SIG-M5 (cell line): ENCODE results near the gene TBC1D14.
"Not testable (repeated sequence)": the region's sequence is repeated elsewhere in the genome, so short reads cannot be mapped to it uniquely, and the experiment has no call there.

Source experiments
- DNase-seq: peaks from one replicate; lab custom pipeline; 2025; lab: John Stamatoyannopoulos, UW

The TBC1D14 gene

DNA sequence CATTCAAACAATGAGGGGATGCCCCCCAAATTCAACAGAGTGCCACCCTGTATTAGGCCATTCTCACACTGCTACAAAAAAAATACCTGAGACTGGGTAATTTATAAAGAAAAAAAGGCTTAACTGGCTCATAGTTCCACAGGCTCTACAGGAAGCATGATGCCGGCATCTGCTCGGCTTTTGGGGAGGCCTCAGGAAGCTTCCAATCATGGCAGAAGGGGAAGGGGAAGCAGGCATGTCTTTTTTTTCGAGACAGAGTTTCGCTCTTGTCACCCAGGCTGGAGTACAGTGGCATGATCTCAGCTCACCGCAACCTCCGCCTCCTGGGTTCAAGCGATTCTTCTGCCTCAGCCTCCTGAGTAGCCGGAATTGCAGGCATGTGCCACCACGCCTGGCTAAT is 18.7 kb upstream of the TBC1D14 start:
- DNase-seq = not testable (repeated sequence)

DNA sequence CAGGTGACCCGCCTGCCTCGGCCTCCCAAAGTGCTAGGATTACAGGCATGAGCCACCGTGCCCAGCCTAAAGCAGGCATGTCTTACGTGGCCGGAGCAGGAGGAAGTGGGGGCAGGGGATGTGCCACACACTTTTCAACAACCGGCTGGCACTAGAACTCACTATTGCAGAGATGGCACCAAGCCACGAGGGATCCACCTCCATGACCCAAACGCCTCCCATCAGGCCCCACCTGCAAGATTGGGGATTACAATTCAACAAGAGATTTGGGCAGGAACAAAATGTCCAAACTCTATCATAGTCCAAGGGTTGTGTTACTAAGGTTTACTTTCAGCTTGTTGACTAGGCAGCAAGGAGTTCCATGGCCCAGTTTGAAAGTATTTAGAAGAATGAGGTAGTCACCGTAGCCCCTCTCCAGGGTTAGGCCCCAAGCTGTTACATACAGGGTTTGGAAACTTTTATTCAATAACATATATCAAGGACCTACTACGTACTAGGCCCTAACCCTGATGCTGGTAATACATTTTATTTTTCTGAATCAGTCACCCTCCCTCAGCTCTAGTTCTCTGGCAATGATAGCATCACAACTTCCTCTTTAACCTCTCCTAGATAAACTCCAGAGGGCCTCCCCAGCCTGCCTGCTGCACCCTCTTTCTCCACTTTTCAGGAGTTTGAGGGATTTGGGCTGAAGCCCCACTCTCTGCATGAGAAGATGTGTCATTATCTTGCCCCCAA is 18.0 kb upstream of the TBC1D14 start:
- DNase-seq = no peak

DNA sequence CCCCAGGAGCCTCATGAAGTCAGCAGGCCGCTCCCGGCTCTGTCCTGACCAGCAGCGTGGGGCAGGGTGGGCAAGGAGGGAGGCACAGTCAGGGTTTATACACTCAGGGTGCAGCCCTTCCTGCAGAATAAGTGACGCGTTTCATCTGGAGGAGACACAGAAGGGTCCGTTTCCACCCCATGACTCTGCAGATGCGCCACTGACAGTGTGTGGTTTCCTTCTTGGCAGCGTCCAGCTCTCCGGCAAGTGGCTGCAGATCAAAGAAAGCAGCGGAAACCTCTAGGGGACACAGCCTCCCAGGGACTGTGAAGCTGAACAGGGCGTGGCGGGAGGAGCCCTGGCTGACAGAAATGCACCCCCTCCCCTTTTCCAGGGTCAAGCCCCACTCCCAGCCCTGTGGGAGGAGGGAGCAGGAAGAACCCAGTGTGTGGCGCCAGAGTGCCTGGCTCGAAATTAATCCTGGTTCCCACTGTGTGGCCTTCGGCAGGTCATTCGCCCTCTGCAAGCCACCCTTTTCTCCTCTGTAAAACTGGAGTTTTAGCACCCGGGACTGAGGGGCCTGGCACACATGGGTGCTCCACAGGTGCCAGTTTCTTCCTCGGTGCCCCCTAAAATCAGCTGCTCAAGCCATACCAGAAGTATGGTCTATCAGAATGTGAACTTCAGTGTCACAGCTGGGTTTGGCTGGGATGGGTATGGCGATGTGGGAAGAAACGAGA is 17.3 kb upstream of the TBC1D14 start:
- no peak for DNase-seq

DNA sequence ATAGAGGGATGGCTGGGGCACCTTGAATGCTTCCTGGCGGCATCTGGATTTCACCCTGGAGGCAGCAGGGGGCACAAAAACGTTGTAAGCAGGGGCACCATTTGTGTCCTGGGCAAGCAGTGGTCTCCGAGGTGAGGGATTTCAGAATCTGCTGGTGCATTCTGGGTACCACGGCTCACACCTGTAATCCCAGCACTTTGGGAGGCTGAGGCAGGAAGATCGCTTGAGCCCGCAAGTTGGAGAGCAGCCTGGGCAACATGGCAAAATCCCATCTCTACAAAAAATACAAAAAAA is 16.8 kb upstream of the TBC1D14 start:
- DNase-seq = no peak

DNA sequence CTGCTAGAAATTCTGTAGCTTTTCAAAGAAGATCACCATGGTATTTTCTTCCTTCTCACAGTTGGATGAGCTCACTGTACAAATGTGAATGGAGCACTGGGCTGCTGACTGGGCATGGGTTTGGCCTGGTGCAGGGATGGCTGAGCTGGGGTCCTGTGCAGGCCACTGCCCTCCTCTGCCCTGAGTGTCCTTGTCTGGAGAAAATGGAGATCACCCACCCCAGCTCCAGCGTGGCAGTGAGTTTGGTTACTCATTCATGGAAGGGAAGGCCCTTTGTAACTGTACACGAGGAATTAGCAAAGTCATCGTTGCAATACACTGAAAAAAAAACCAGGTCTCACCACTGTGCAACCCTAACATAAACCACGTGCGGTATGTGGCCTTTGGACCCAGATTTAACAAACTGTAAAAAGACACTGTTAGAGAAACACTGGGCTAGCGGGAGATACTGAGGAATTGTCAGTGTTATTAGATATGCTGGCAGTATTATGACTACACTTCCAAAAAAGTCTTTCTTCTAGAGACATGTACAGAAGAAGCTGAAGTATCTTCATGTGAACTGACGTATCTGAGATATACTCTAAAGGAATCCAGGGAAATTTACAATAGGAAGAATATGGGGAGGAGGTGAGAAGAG is 16.1 kb upstream of the TBC1D14 start:
- DNase-seq = no peak

DNA sequence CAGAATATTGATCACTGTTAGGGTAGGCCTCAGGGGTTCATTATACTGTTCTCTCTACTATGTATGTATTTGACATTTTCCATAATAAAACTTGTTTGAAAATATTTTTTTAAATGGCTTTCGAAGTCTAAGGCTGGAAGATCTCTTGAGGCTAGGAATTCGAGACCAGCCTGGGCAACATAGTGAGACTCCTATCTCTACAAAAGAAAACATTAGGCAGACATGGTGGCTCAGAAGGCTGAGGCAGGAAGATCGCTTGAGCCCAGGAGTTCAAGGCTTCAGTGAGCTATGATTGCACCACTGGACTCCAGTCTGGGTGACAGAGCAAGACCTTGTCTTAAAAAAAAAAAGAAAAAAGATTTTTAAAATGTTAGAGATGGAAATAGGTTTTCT is 15.5 kb upstream of the TBC1D14 start:
- no peak for DNase-seq

DNA sequence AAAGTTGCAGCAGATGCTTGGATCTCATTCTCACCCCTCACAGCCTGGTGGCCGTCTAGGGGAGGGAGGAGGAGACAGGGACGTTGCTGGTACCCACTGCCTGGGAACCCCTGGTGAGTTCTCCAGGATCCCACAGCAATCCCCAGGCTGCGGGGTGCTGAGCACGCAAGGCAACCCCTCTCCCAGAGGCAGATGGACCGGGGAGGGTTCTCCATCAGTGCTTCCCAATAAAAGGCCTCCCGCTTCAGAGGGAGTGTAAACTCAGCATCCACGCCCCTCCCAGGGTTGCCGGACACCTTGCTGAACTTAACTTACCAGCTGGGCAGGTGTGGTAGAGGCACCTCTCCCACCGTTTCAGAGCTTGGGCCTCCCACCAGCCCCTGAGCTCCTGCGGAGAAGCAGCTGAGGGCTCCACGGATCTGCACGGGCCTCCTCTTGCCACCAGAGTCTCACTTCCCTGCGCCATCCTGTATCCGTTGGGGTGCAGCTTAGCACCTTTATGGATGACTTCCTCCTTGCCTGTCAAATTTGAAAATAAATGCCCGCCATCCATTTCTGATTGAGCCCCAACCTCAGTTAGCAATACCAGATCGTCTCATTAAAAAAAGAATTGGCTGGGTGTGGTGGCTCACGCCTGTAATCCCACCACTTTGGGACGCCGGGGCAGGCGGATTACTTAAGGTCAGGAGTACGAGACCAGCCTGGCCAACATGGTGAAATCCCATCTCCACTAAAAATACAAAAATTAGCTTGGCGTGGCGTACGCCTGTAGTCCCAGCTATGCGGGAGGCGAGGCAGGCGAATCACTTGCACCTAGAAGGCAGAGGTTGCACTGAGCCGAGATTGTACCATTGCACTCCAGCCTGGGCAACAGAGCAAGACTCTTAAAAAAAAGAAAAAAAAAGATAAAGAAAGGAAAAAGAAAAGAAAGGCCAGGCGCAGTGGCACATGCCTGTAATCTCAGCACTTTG is 14.8 kb upstream of the TBC1D14 start:
- no peak for DNase-seq

DNA sequence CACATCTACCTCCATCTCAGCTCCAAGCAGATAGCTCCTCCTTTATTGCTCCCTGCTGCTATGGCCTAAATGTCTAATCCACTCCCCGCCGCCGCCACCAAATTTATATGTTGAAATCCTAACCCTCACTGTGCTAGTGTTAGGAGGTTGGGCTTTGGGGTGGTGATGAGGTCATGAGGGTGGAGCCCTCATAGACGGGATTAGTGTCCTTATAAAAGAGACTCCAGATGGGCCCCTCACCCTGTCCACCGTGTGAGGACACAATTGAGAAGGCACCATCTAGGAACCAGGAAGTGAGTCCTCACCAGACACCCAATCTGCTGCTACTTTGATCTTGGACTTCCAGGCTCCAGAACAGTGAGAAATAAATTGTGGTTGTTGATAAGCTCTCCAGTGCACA is 13.6 kb upstream of the TBC1D14 start:
- no peak for DNase-seq

DNA sequence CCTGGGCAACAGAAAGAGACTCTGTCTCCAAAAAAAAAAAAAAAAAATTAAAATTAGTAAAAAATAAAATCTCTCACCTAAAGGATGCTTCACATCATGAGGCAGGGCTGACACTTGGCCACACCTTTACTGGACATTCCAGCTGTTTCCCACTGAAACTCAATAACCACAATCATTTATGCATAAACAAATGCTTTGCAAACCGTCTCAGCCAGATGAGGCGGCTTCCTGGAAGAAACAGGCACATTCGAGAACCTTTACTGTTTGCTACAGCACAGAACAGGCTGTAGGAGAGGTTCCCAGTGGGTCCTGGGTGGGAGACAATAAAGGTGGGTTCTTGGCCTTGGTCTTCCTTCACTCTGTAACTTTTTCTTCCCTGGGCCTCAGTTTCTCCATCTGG is 10.9 kb upstream of the TBC1D14 start:
- no peak for DNase-seq

DNA sequence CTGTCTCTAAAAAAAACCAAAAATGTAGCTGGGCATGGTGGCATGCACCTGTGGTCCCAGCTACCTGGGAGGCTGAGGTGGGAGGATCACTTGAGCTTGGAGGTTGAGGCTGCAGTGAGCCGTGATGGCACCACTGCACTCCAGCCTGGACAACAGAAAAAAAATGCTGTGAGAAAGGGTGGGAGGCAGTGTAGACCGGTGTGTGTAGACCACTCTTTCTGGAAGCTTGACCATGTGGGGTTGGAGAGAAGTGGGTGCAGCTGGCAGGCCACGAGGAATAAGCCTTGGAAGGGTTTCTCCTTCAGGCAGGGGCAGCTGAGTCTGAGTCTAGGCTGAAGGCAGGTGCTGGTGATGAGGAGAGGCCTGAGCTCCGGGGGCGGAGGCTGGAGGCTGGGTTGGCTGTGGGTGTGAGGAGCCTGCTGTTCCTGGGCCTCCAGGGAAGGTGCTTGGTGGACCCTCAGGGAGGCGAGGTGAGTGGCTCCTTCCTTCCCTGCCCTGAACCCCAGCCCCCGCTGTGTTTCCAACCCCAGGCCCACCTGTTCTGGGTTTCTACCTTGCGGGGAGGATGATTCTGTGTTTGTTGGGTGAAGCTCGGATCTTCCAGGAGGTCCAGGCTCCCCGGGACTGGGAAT is 9.3 kb upstream of the TBC1D14 start:
- DNase-seq = no peak

DNA sequence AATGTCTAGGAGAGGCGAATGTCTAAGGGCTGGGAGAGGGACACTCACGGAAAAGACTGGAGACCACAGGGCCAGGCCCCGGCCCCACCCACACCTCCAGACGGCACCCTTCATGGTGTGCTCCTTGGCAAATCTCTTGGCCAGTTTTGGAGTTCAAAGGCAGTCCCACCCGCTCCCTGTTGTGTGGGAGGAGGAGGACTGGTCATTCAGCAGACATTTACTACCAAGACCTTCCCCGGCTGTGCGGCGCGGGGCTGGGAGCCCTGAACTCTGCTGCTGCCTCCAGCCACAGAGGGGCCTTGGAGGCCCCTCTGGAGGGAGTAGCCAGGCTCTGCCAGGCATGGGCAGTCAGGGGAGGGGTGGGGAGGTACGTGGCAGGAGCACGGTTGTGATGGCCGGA is 8.7 kb upstream of the TBC1D14 start:
- DNase-seq = no peak

DNA sequence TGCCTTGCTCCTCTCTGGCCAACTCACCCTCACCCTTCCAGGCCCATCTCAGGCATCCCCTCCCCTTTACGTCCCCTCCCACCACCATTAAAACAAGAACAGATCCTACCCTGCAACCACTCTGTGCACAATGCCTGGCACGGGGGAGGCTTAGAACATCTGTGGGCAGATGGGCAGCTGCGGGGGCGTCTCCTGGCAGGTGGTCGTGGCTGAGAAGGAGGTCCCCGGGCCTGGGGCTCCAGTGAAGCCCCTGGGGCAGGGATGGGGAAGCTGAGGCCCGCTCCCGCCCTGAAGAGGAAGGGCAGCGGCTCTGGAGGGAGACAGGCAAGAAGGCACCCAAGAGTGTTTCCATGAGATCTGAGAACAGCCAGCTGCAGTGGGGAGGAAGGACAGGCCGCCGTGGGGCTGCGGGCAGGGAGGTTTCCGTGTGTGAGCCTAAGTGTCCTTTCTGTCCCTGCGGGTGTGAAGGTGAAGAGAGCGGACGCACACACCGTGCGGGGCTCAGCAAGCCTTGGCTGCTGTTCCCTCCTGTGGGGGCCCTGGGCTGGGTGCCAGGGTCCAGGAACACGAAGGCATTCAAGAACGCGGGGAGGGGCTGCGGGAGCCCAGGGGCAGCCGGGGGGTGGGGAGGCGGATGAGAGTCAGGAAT is 7.8 kb upstream of the TBC1D14 start:
- no peak for DNase-seq

DNA sequence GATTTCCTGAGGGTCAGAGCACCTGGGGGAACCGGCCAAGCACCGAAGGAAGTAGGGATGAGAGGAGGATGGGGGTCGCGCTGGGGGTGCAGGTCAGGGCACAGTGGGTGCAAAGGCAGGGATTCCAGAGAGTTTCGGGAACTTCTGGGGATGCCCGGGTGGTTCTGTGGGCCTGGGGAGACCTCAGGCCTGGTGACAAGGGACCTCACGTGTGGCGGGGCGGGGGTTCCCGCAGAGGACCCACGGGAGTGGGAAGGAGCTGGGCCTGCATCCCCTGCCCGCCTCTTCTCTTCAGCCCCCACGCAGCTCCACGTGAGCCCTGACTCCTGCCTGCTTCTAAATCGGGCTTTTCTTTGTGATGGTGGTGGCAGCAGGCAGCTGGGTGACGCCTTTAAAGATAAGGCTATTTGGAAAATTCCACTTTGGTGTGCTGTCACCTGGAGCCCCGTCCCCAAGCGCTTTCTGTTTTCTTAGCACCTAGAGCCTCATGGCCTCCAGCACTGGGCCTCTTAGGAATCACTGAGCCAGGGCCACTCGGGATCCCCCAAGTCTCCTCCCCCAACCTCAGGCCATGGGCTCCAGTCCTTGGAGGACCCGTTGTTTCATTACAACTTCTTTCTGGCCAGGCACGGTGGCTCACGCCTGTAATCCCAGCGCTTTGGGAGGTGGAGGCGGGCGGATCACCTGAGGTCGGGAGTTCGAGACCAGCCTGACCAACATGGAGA is 7.1 kb upstream of the TBC1D14 start:
- DNase-seq = no peak

DNA sequence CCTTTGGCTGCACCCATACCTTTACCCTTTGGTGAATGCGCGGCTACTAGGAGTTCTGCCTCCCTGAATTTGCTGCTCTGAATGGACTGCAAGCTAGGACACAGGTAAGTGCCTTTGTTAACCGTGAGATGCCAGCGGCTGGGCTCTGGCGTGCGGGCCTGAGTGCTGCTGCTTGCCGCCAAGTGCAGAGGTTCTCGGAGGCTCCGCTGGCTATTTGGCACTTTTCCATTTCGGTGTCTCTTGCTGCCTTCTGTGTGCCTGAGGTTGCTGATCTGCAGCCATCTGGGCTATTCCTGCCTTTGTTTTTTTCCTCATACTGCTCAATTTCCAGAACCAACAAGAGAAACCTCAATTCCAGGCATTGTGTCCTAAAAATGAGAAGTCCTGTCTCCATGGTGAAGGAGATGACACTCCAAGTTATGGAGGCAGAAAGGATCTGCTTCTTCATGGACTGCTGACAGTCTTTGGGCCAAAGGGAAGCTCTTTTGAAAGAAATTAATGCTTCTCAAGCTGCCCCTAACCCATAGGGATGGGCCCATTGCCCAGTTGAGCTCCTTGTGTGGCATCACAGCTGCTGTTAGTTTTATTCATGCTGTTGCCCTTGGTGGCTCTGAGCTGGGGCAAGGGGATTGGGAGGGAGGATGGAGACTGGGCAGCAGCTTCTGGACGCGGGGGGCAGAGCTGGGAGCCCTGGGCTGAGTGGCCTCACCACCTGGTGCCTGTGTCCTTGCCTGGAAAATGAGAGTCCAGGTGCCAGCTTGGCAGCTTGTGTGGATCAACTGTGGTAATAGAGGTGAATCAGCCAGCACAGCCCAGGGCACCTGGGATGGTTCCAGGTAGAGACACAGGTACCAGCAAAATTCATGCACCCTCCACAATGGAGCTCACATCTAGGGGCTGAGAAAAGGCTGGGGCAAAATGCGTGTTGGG is 3.8 kb upstream of the TBC1D14 start:
- DNase-seq = no peak

DNA sequence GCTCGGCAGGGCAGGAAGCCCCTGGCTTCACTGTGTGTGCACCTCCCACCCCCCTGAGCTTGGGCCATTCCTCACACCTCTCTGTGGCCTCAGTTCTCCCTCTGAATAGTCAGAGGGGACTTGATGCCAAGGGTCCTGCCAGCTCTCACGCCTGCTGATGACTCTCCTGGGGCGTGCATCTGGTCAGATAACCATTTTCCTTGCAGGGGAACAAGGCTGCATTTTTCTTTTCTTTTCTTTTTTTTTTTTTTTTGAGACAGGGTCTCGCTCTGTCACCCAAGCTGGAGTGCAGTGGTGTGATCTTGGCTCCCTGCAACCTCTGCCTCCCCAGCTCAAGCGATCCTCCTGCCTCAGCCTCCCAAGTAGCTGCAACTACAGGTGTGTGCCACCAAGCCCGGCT is 3.1 kb upstream of the TBC1D14 start:
- DNase-seq = not testable (repeated sequence)

DNA sequence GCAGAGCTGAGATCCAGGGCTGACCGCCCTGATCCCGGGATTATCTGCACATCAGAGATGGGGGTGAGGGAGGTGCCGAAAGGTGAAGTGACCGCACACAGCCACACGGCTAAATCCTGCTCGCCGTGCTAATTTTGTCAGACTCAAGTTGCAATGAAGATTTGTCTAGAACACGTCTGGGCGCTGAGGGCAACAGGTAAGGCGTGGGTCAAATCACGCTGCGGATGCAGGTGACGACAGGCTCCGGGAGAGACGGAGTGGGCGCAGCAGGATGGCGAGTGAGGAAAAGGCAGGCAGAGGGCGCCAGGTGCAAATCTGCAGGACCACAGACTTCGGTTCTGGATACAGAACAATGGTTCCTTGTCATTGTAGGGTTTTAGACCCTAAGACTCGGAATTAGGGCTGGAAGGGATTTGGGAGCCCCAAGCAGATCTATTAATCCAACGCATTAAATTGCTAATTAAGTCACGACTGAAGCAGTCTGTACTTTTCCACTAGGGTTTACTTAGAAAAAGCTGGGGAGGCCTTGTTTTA is 1.9 kb upstream of the TBC1D14 start:
- no peak for DNase-seq

DNA sequence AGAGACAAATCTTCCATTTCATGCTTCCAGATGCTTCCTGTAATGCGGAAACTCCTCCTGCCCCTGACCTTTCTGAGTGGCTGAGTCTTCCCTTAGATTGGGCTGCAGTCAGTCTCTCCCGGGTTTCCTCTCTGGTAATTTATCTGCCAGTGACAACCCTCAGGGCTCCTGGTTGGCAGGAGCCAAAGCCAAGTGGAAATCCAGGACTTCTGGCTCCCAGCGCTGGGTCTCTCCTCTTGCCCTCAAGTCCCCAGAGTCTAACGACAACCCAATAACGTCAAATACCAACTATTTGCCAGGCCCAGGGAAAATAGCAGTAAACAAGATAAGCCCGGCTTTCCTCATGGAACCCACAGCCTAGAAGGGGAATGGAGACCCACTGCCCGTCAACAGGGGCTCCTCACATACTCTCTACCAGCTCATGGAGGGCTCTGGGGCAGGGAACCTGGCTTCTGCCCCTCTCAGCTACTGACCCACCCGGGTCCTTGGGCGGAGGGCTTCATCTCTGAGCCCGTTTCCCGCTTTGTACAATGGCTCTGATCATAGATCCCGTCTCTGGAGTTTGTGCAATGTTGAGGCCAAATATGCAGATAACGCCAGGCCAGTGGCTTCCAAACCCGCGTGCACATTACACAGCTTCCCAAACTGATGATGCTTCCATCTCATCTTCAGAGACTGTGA is 1.1 kb upstream of the TBC1D14 start:
- DNase-seq = no peak

DNA sequence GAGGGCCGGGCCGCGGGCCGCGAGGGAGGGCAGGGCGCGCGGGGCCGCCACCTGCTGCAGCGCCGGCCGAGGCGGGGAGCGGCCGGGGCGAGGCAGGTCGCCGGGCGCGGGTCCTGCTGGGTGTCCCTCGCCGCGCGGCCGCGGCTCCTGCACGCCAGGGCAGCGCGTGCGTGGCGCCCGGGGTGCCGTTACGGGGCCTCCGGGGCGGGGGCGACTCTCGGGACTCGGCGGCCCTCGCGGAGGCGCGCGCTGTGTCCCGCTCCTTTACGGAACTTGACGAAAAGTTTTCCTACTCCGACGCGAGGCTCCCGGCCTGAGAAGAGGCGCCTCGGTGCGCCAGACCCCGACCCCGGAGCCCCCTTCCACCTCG is 329 bp downstream of the TBC1D14 start:
- no peak for DNase-seq
